ENCODE data around the gene ALPI. TPM values are rescaled to one million over a fixed set of nuclear protein-coding genes. Genes with fewer than 3 reads are reported as not detected.
A peak's percentile ranks its signal among the peaks of the same experiment; 100 is the strongest.

Gene ALPI
- total and polyA plus RNA-seq, 8 donors = not detected

GRCh38 chr2:232490221-232491138 is 34.5 kb downstream of the ALPI start:
- peak in 2 of 6 donors; percentile 21 to 54 for DNase-seq
- intact Hi-C loops (cut with DNase I) = no loop called here
- Histone ChIP-seq H3K27me3 (peaks cover 0 to 7% (median 2%) of the 10 kb centered on the region in 4 donors), H3K27ac (no peak overlapping the region), H3K36me3 (no peaks in the 10 kb centered on the region), H3K4me3 (no peak overlapping the region), H3K4me1 (no peaks in the 10 kb centered on the region), H3K9me3 (no peaks in the 10 kb centered on the region)
- 82 to 89% methylated on average over 30 of the region's 30 CpGs for WGBS, 2 donors
- no peak for ATAC-seq
- FAIRE-seq = no peak
- TF ChIP-seq CTCF (IDR thresholded peaks at IDR 0.05) = no peak

- H3K4me3 ChIP-seq = no peak overlapping the region
- intact Hi-C loops (cut with DNase I) = no loop called here
- peaks cover 0 to 7% (median 0%) of the 10 kb centered on the region in 4 donors for H3K27me3 ChIP-seq
- 79 to 86% methylated on average over 12 of the region's 12 CpGs for WGBS, 2 donors
- H3K36me3 ChIP-seq = no peaks in the 10 kb centered on the region
- FAIRE-seq = no peak
- H3K4me1 ChIP-seq = no peaks in the 10 kb centered on the region
- no peaks in the 10 kb centered on the region for H3K9me3 ChIP-seq
- DNase-seq = peak in 2 of 6 donors; percentile 8 to 26
- no peak for ATAC-seq
- no peak for TF ChIP-seq CTCF (IDR thresholded peaks at IDR 0.05)
- H3K27ac ChIP-seq = no peak overlapping the region
These were observed 35.3 kb downstream of the ALPI start for GRCh38 chr2:232491139-232491780.

GRCh38 chr2:232492236-232492848 is 36.4 kb downstream of the ALPI start:
- no peak for FAIRE-seq
- Histone ChIP-seq H3K4me3 (no peak overlapping the region), H3K4me1 (no peaks in the 10 kb centered on the region), H3K9me3 (no peaks in the 10 kb centered on the region), H3K36me3 (no peaks in the 10 kb centered on the region), H3K27me3 (no peaks in the 10 kb centered on the region), H3K27ac (no peak overlapping the region)
- DNase-seq = peak in 1 of 6 donors; percentile 32
- ATAC-seq = no peak
- 64 to 70% methylated on average over 8 of the region's 8 CpGs for whole genome bisulfite sequencing, 2 donors
- TF ChIP-seq CTCF (IDR thresholded peaks at IDR 0.05) = no peak
- intact Hi-C loops (cut with DNase I) = no loop called here

- no peak for ATAC-seq
- Histone ChIP-seq H3K4me1 (no peaks in the 10 kb centered on the region), H3K36me3 (no peaks in the 10 kb centered on the region), H3K27ac (no peak overlapping the region), H3K9me3 (no peaks in the 10 kb centered on the region), H3K4me3 (no peak overlapping the region), H3K27me3 (no peaks in the 10 kb centered on the region)
- DNase-seq = peak in 1 of 6 donors; percentile 39
- intact Hi-C loops (cut with DNase I) = no loop called here
- WGBS, 2 donors = 80 to 85% methylated on average over 24 of the region's 24 CpGs
- no peak for FAIRE-seq
- TF ChIP-seq CTCF (IDR thresholded peaks at IDR 0.05) = no peak
These were observed 37.2 kb downstream of the ALPI start for GRCh38 chr2:232492963-232493700.
